GM18505 (cell line): ENCODE measurements around the gene UGT1A3.

Experiments
- ATAC-seq: cut with Tn5 transposase; IDR thresholded peaks from one replicate; pipeline ENCODE4 v1.9.1; 2021; ENCODE audit not compliant: unreplicated experiment
- POLR2A ChIP-seq: IDR thresholded peaks from 4 replicates; pipeline ENCODE4 v1.6.1; 2011; ENCODE audit warnings: borderline replicate concordance; ENCODE audit not compliant: insufficient read depth, insufficient read length; ENCODE audit errors: extremely low read depth

UGT1A3 gene

DNA sequence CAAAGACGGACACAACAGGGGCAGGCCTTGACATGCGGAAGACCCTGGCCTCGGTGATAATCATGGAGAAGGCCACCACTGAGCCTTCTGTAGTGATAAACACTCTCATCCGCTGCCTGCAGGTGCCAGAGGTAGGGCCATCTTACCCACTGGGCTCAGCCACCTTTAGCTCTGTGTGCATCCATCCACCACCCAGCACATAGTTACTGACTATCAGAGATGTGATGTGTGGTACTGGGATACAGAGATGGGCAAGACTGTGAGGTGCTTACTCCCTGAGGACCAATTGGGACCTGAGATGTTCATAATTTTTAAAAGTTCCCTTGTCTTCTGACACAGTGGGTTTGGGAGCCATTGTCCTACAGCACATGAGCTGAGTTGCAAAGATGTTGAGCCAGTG lies 50.9 kb downstream of the UGT1A3 start:
- ATAC-seq: no peak
- no peak for TF ChIP-seq POLR2A

DNA sequence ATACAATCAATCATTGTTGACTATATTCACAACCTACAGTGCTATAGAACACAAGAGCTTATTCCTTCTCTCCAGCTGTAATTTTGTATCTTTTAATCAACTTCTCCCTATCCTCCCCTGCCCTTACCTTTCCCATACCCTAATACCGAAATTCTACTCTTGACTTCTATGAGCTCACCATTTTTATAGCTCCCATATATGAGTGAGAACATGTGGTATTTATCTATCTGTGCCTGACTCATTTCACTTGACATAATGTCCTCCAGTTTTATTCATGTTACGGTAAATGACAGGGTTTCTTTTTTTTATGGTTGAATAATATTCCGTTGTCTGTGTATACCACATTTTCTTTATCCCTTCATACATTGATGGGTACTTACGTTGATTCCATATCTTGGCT lies 51.9 kb downstream of the UGT1A3 start:
- no peak for ATAC-seq
- TF ChIP-seq POLR2A: no peak

- no peak for ATAC-seq
Observed at GRCh38 chr2:233789554-233789953, 60.7 kb downstream of the UGT1A3 start.

DNA sequence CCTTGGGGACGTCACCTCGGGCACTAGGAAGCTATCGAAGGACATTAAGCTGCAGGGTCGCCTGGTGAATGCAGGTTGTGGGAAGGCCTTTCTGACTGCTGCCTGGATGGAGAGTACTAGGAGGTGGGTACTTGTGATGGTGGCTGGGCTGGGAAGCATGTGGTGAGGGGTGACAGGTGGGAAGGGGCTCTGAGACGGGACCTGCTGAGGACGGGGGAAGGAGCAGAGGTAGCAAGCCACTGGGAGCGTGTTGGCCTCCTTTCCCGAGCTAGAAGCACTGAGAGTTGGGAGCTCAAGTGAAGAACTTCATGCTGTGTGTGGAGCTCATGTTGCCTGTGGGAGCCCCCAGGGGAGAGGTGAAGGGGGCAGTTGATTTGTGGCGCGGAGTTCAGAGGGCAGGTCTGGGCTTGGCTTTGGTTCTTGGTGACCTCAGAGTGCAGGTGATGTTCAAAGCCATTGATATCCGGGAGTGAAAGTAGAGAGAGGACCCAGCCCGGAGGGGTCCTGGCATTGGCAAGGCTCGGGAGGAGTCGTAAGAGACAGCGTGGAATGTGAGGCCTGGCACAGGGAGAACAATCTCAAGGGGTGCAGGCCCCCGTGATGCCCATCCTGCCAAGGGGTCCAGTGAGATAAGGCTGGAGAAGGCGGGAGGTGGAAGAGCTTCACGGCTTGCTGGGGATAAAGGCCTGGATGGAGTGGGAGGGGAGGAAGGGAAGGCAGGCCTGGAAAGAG lies 62.5 kb downstream of the UGT1A3 start:
- no peak for ATAC-seq
- TF ChIP-seq POLR2A: no peak

More at GRCh38 chr2:233789554-233789953, 60.7 kb downstream of the UGT1A3 start:
- no peak for TF ChIP-seq POLR2A

DNA sequence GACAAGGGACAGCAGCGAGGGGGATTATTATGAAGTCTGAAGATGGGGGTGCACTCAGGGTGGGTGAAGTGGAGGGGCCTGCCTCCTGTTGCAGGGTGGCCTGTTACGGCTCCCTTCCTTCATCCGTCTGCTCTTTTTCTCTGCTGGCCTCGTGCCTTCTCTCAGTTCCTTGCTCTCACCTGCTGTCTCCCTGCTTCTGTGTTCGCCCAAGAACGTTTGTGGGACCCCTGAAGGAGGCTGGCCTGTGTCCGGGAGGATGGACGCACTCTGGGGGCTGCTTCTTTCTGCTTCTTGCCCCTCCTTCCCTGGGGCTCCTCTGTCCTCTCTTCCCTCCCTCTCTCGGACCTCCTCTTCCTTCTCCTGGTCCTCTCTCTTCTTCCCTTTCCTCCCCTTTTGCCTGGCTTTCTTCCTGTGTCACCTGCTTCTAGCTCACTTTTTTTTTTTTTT lies 63.1 kb downstream of the UGT1A3 start:
- no peak for ATAC-seq
- TF ChIP-seq POLR2A: no peak

DNA sequence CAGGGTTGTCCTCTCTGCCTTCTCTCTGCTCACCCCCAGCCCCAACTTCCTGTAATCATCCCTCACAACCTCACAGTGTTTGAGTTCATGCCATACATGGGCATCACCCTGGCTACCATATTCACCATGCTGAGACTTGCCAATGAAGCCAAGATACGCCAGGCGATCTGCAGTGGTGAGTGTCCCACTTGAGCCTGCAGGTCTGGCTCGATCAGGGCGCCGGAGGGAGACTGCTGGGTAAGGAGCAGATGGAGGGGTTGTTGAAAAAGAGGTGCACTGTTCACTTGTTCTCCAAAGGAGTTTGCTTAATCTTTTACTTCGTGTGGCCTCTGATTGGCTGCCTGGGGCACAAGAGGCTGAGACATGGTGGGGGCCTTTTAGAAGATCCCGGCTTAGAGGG lies 63.9 kb downstream of the UGT1A3 start:
- TF ChIP-seq POLR2A: no peak
- no peak for ATAC-seq

GRCh38 chr2:233793465-233794127 lies 64.8 kb downstream of the UGT1A3 start:
- ATAC-seq: no peak
- no peak for TF ChIP-seq POLR2A

DNA sequence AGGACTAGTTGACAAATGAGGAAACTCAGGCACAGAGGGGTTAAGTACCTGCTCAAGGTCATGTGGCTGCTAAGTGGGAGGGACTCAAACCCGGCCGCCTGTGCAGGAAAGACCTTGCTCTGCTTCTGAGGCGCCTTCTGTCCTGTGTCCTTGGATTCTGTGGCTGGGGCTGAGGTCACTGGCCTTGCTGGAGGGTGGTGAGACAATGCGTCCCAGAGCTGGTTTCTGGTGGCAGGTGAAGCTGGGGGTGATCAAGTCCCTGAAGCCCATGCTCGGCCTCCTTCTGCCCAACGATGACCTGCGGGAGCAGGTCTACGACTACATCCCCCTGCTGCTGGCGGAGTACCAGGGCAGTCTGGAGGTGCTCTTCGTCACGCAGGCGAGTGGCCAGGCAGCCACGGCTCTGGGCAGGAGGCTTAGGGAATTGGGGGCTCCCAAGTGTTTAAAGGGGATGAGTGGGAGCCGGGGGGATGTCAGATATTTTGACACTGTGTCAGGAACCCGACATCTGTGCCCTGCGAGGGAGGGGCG lies 65.4 kb downstream of the UGT1A3 start:
- TF ChIP-seq POLR2A: no peak

DNA sequence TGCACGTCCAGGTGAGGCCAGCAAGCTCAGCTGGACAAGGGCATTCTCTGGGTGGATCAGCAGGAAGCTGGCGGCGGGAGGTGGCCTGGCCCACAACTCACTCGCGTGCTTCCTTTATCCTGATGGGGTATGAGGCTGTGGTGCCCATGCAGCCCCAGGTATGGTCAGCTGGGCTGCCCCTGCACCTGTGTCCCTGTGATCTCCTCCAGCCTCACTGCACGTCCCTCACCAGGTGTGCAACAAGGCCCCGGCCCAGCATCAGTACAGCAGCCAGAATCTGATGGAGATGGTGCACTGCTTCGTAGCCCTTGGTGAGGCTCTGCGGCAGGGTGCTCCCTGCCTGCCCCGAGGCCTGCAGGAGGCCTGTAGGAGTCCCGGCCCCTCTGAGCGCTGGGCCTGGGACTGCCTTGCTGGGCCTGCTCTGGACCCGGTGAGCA lies 66.9 kb downstream of the UGT1A3 start:
- TF ChIP-seq POLR2A: no peak
- ATAC-seq: no peak

More for the DNA sequence above, 65.4 kb downstream of the UGT1A3 start:
- no peak for ATAC-seq

DNA sequence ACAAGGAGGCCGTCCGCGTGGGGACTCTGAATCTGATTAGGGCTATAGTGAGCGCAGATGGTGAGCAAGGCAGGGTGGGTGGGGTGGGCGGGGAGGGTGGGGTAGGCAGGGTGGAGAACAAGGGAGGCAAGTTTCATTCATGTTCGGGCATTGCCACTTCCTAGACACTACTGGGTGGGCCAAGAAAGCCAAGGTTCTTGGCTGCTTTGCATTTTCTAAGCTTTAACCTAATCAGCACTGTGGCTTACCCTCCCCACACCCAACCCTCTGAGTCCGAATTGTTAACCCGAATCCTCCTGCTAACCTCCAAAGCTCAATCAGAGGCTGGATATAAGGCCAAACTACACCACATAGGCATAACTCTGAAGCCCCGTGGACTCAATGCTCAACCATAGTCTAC lies 67.4 kb downstream of the UGT1A3 start:
- no peak for ATAC-seq
- no peak for TF ChIP-seq POLR2A

- no peak for ATAC-seq
- no peak for TF ChIP-seq POLR2A
Observed at GRCh38 chr2:233798335-233799086, 69.7 kb downstream of the UGT1A3 start.

DNA sequence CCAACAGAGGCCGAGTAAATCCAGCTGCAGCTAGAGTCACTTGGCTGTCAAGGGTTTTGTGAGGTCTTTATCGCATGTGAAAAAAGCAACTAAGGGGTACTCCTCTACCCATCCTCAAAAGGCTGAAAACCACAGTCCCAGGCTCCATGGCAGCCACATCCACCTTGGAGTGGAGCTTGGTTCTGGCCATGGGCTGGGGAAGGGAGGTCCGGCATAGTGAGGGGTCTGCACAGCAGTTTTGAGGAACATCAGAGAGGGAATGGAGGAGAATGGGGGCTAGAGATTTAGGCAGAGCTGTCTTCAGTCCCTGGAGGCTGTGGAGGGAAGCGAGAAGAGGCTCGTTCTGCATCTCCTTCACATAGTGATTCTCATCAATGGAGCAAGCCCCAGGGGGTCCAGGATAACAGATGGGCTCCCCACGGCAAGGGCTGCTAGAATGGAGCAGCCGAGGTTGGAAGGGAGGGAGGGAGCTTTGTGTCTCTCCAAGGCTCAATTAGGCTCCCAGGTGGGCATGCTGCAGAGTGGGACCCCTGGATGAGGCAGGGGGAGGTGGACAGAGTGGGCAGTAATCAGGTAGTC lies 70.3 kb downstream of the UGT1A3 start:
- no peak for ATAC-seq
- TF ChIP-seq POLR2A: no peak

GRCh38 chr2:233799716-233800115 lies 70.9 kb downstream of the UGT1A3 start:
- no peak for TF ChIP-seq POLR2A
- no peak for ATAC-seq
